ENCODE results near the gene GKN1. TPM values are rescaled to one million over a fixed set of nuclear protein-coding genes. Genes with fewer than 3 reads are reported as not detected.

The GKN1 gene
- total RNA-seq, 1 experiment from 2014 or later, result not detected

GRCh38 chr2:69013840-69014821 lies 39.7 kb downstream of the GKN1 start:
- CTCF ChIA-PET, result interaction anchor here (0.6 to 1.3 kb wide), 8 partner anchors 10 to 673 kb away, joined by 3 to 11 read pairs (median 4); no protein-coding TSS in a partner anchor
- no peaks in the 10 kb centered on the region for H3K9me3 Mint-ChIP-seq
- H3K4me3 Mint-ChIP-seq, result peak overlapping the region; percentile 74
- ATAC-seq, result peak; percentile 11
- peaks cover 32% of the 10 kb centered on the region for H3K27me3 Mint-ChIP-seq (ENCODE audit: low read depth)
- H3K4me1 Mint-ChIP-seq, result peaks cover 21% of the 10 kb centered on the region
- TF ChIP-seq CBFB (CRISPR knock-in tag; IDR thresholded peaks at IDR 0.05; ENCODE audit: low read depth), result no peak
- 0 out of 2 replicates have a peak, but pooled peaks have one; percentile 2 for TF ChIP-seq ZNF219 (CRISPR knock-in tag; IDR thresholded peaks at IDR 0.05; ENCODE audit: borderline replicate concordance)
- POLR2A ChIA-PET, result no interaction called here
- H3K36me3 Mint-ChIP-seq, result no peaks in the 10 kb centered on the region
- H3K27ac Mint-ChIP-seq, result no peak overlapping the region; the same call in none of the 2 replicates
- no peak for DNase-seq (ENCODE audit: low spot score)

- POLR2A ChIA-PET, result no interaction called here
- Mint-ChIP-seq H3K27me3 (ENCODE audit: low read depth) (peaks cover 8% of the 10 kb centered on the region), H3K9me3 (no peaks in the 10 kb centered on the region), H3K27ac (no peak overlapping the region; the same call in 1 of the 2 replicates), H3K4me1 (peaks cover 40% of the 10 kb centered on the region), H3K4me3 (no peak overlapping the region), H3K36me3 (no peaks in the 10 kb centered on the region)
- no peak for TF ChIP-seq JUN (CRISPR knock-in tag; IDR thresholded peaks at IDR 0.05)
- TF ChIP-seq USF1 (CRISPR knock-in tag; IDR thresholded peaks at IDR 0.05), result no peak
- TF ChIP-seq FOXP4 (CRISPR knock-in tag; IDR thresholded peaks at IDR 0.05), result no peak
- TF ChIP-seq IRF2 (CRISPR knock-in tag; IDR thresholded peaks at IDR 0.05; ENCODE audit: borderline replicate concordance, low read depth), result no peak
- no peak for TF ChIP-seq ETV6 (CRISPR knock-in tag; IDR thresholded peaks at IDR 0.05)
- no peak for TF ChIP-seq MAX (CRISPR knock-in tag; IDR thresholded peaks at IDR 0.05)
- TF ChIP-seq ZNF512 (CRISPR knock-in tag; IDR thresholded peaks at IDR 0.05; ENCODE audit: borderline replicate concordance), result no peak
- no peak for TF ChIP-seq NR3C1 (CRISPR knock-in tag; conservative IDR thresholded peaks at IDR 0.05; ENCODE audit: low read depth)
- no peak for TF ChIP-seq EMX1 (CRISPR knock-in tag; IDR thresholded peaks at IDR 0.05)
- no peak for TF ChIP-seq HMGXB4 (CRISPR knock-in tag; IDR thresholded peaks at IDR 0.05)
- TF ChIP-seq ZNF138 (CRISPR knock-in tag; conservative IDR thresholded peaks at IDR 0.05), result no peak
- no peak for TF ChIP-seq TCF7 (CRISPR knock-in tag; IDR thresholded peaks at IDR 0.05; ENCODE audit: low read depth)
- TF ChIP-seq ZBTB21 (CRISPR knock-in tag; IDR thresholded peaks at IDR 0.05; ENCODE audit: borderline replicate concordance), result no peak
- no peak for TF ChIP-seq NFE2L1 (CRISPR knock-in tag; IDR thresholded peaks at IDR 0.05)
- TF ChIP-seq NR2C2 (CRISPR knock-in tag; IDR thresholded peaks at IDR 0.05), result no peak
- CTCF ChIA-PET, result interaction anchor here (1.8 kb wide), 1 partner anchor 73 kb away, joined by 4 read pairs; no protein-coding TSS in a partner anchor
- ATAC-seq (no peak), DNase-seq (ENCODE audit: low spot score) (no peak)
Measured at GRCh38 chr2:69017080-69017479, 42.6 kb downstream of the GKN1 start.
